ENCODE results near the gene PGAP2. TPM values are rescaled to one million over a fixed set of nuclear protein-coding genes. Genes with fewer than 3 reads are reported as not detected.

Gene PGAP2
- total RNA-seq, 1 experiment from 2014 or later: 27.0 TPM

- DNase-seq: no peak
- no peaks in the 10 kb centered on the region for H3K9me3 ChIP-seq (ENCODE audit: low read length)
- H3K9ac ChIP-seq (ENCODE audit: low read length): no peak overlapping the region
- no peak overlapping the region for H3K4me2 ChIP-seq (ENCODE audit: low read depth, low read length, poor library complexity, severe bottlenecking)
- H3K27ac ChIP-seq (ENCODE audit: low read length): no peak overlapping the region
- no peak overlapping the region for H3K4me3 ChIP-seq (ENCODE audit: low read length)
- no peaks in the 10 kb centered on the region for H3K9me2 ChIP-seq (replicated peaks; ENCODE audit: insufficient read depth, low read length)
- no peaks in the 10 kb centered on the region for H3K36me3 ChIP-seq (ENCODE audit: insufficient read depth, low read length)
- H4K20me1 ChIP-seq (ENCODE audit: insufficient read depth, low read depth, low read length): no peaks in the 10 kb centered on the region
- H3K27me3 ChIP-seq (ENCODE audit: low read length): no peaks in the 10 kb centered on the region
- no peak overlapping the region for H2AFZ ChIP-seq (ENCODE audit: low read length)
- H3K79me2 ChIP-seq (ENCODE audit: low read length): no peaks in the 10 kb centered on the region; the same call in 1 of the 2 replicates
- H3K4me1 ChIP-seq (ENCODE audit: low read length): peaks cover 10% of the 10 kb centered on the region
Measured at GRCh38 chr11:3845670-3846069, 37.3 kb downstream of the PGAP2 start.

GRCh38 chr11:3849297-3849874, 41.0 kb downstream of the PGAP2 start:
- H4K20me1 ChIP-seq (ENCODE audit: insufficient read depth, low read depth, low read length): no peaks in the 10 kb centered on the region
- H3K9ac ChIP-seq (ENCODE audit: low read length): no peak overlapping the region
- H3K4me1 ChIP-seq (ENCODE audit: low read length): peaks cover 12% of the 10 kb centered on the region
- H2AFZ ChIP-seq (ENCODE audit: low read length): no peak overlapping the region
- H3K79me2 ChIP-seq (ENCODE audit: low read length): no peaks in the 10 kb centered on the region
- no peaks in the 10 kb centered on the region for H3K9me3 ChIP-seq (ENCODE audit: low read length)
- no peaks in the 10 kb centered on the region for H3K9me2 ChIP-seq (replicated peaks; ENCODE audit: insufficient read depth, low read length)
- H3K4me3 ChIP-seq (ENCODE audit: low read length): no peak overlapping the region
- no peaks in the 10 kb centered on the region for H3K36me3 ChIP-seq (ENCODE audit: insufficient read depth, low read length)
- H3K27me3 ChIP-seq (ENCODE audit: low read length): no peaks in the 10 kb centered on the region
- H3K27ac ChIP-seq (ENCODE audit: low read length): no peak overlapping the region
- DNase-seq: peak; percentile 84
- no peak overlapping the region for H3K4me2 ChIP-seq (ENCODE audit: low read depth, low read length, poor library complexity, severe bottlenecking)

DNA sequence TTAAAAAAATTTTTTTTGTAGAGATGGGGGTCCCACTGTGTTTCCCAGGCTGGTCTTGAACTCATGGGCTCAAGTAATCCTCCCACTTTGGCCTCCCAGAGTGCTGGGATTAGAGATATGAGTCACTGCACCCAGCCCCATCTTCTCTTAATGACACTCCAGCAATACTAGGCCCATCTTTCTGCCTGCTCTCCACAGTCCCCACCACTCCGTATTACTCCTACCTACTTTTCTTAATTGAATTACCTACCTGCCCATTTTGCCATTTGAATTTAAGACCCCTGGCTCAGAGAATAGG, 45.1 kb downstream of the PGAP2 start:
- Histone ChIP-seq H3K9ac (ENCODE audit: low read length) (no peak overlapping the region), H3K4me1 (ENCODE audit: low read length) (peaks cover 28% of the 10 kb centered on the region), H4K20me1 (ENCODE audit: insufficient read depth, low read depth, low read length) (no peaks in the 10 kb centered on the region)

GRCh38 chr11:3853899-3854659, 45.7 kb downstream of the PGAP2 start:
- H3K9me2 ChIP-seq (replicated peaks; ENCODE audit: insufficient read depth, low read length): no peaks in the 10 kb centered on the region
- H3K79me2 ChIP-seq (ENCODE audit: low read length): no peaks in the 10 kb centered on the region
- H3K27me3 ChIP-seq (ENCODE audit: low read length): no peaks in the 10 kb centered on the region
- DNase-seq: peak; percentile 85
- H3K4me3 ChIP-seq (ENCODE audit: low read length): peak overlapping the region; percentile 78; the same call in 1 of the 2 replicates
- peak overlapping the region; percentile 77 for H3K27ac ChIP-seq (ENCODE audit: low read length)
- H3K9me3 ChIP-seq (ENCODE audit: low read length): no peaks in the 10 kb centered on the region
- peak overlapping the region; percentile 89 for H3K4me2 ChIP-seq (ENCODE audit: low read depth, low read length, poor library complexity, severe bottlenecking)
- H4K20me1 ChIP-seq (ENCODE audit: insufficient read depth, low read depth, low read length): no peaks in the 10 kb centered on the region
- peak overlapping the region; percentile 68 for H3K9ac ChIP-seq (ENCODE audit: low read length)
- H3K4me1 ChIP-seq (ENCODE audit: low read length): peaks cover 33% of the 10 kb centered on the region
- peak overlapping the region; percentile 84; the same call in 1 of the 2 replicates for H2AFZ ChIP-seq (ENCODE audit: low read length)
- no peaks in the 10 kb centered on the region for H3K36me3 ChIP-seq (ENCODE audit: insufficient read depth, low read length)

More for the DNA sequence above, 45.1 kb downstream of the PGAP2 start:
- no peak overlapping the region for H3K4me3 ChIP-seq (ENCODE audit: low read length)
- no peaks in the 10 kb centered on the region for H3K9me3 ChIP-seq (ENCODE audit: low read length)
- H3K27me3 ChIP-seq (ENCODE audit: low read length): no peaks in the 10 kb centered on the region
- H3K9me2 ChIP-seq (replicated peaks; ENCODE audit: insufficient read depth, low read length): no peaks in the 10 kb centered on the region
- DNase-seq: no peak
- peak overlapping the region; percentile 77; the same call in 1 of the 2 replicates for H3K27ac ChIP-seq (ENCODE audit: low read length)
- H3K79me2 ChIP-seq (ENCODE audit: low read length): no peaks in the 10 kb centered on the region
- no peak overlapping the region for H2AFZ ChIP-seq (ENCODE audit: low read length)
- no peaks in the 10 kb centered on the region for H3K36me3 ChIP-seq (ENCODE audit: insufficient read depth, low read length)
- H3K4me2 ChIP-seq (ENCODE audit: low read depth, low read length, poor library complexity, severe bottlenecking): peak overlapping the region; percentile 89

DNA sequence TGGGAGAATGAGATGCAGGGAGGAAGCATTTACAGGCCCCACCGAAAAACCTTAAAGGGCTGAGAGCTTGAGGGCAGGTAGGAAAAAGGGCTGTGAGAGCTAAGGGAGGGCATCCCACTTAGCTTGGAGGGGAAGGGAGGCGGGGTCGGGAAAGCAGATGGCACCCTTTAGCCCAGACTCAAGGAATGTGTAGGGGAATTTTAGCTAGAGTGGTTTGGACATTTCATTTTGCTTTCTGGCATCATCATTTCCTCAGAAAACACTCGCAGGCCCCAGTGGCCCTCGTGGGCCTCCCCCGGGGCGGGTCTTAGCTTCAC, 46.3 kb downstream of the PGAP2 start:
- peak overlapping the region; percentile 84; the same call in 1 of the 2 replicates for H2AFZ ChIP-seq (ENCODE audit: low read length)
- H3K4me3 ChIP-seq (ENCODE audit: low read length): peak overlapping the region; percentile 78; the same call in 1 of the 2 replicates
- H3K36me3 ChIP-seq (ENCODE audit: insufficient read depth, low read length): no peaks in the 10 kb centered on the region
- H3K27ac ChIP-seq (ENCODE audit: low read length): peak overlapping the region; percentile 77
- DNase-seq: no peak
- H3K4me1 ChIP-seq (ENCODE audit: low read length): peaks cover 38% of the 10 kb centered on the region
- H3K9ac ChIP-seq (ENCODE audit: low read length): peak overlapping the region; percentile 68
- no peaks in the 10 kb centered on the region for H3K79me2 ChIP-seq (ENCODE audit: low read length)
- no peaks in the 10 kb centered on the region for H4K20me1 ChIP-seq (ENCODE audit: insufficient read depth, low read depth, low read length)
- H3K4me2 ChIP-seq (ENCODE audit: low read depth, low read length, poor library complexity, severe bottlenecking): peak overlapping the region; percentile 89
- no peaks in the 10 kb centered on the region for H3K27me3 ChIP-seq (ENCODE audit: low read length)
- H3K9me2 ChIP-seq (replicated peaks; ENCODE audit: insufficient read depth, low read length): no peaks in the 10 kb centered on the region
- no peaks in the 10 kb centered on the region for H3K9me3 ChIP-seq (ENCODE audit: low read length)

GRCh38 chr11:3854977-3855807, 46.8 kb downstream of the PGAP2 start, which contains the start of gene STIM1:
TSS of gene STIM1 (plus strand) at chr11:3855664. CDS start at chr11:3856271, 607 bp downstream.
- Histone ChIP-seq H3K4me3 (ENCODE audit: low read length) (peak within 1 kb of the TSS; percentile 78), H3K9ac (ENCODE audit: low read length) (peak within 1 kb of the TSS; percentile 68), H2AFZ (ENCODE audit: low read length) (peak within 1 kb of the TSS; percentile 84; the same call in 1 of the 2 replicates), H4K20me1 (ENCODE audit: insufficient read depth, low read depth, low read length) (no peaks in the 10 kb centered on the region), H3K4me1 (ENCODE audit: low read length) (peaks cover 44% of the 10 kb centered on the region), H3K27me3 (ENCODE audit: low read length) (no peaks in the 10 kb centered on the region), H3K4me2 (ENCODE audit: low read depth, low read length, poor library complexity, severe bottlenecking) (peak within 1 kb of the TSS; percentile 89), H3K36me3 (ENCODE audit: insufficient read depth, low read length) (no peaks in the 10 kb centered on the region), H3K79me2 (ENCODE audit: low read length) (no peaks in the 10 kb centered on the region), H3K27ac (ENCODE audit: low read length) (peak within 1 kb of the TSS; percentile 77), H3K9me2 (replicated peaks; ENCODE audit: insufficient read depth, low read length) (no peaks in the 10 kb centered on the region), H3K9me3 (ENCODE audit: low read length) (no peaks in the 10 kb centered on the region)
- DNase-seq: peak; percentile 98

- Histone ChIP-seq H3K9me2 (replicated peaks; ENCODE audit: insufficient read depth, low read length) (no peaks in the 10 kb centered on the region), H3K27ac (ENCODE audit: low read length) (no peak overlapping the region), H3K27me3 (ENCODE audit: low read length) (no peaks in the 10 kb centered on the region), H3K36me3 (ENCODE audit: insufficient read depth, low read length) (no peaks in the 10 kb centered on the region), H2AFZ (ENCODE audit: low read length) (peak overlapping the region; percentile 56; the same call in 1 of the 2 replicates), H3K4me3 (ENCODE audit: low read length) (peak overlapping the region; percentile 56), H3K4me1 (ENCODE audit: low read length) (peaks cover 50% of the 10 kb centered on the region), H3K9me3 (ENCODE audit: low read length) (no peaks in the 10 kb centered on the region), H3K9ac (ENCODE audit: low read length) (peak overlapping the region; percentile 61), H3K79me2 (ENCODE audit: low read length) (no peaks in the 10 kb centered on the region), H3K4me2 (ENCODE audit: low read depth, low read length, poor library complexity, severe bottlenecking) (peak overlapping the region; percentile 89), H4K20me1 (ENCODE audit: insufficient read depth, low read depth, low read length) (no peaks in the 10 kb centered on the region)
- no peak for DNase-seq
Measured at GRCh38 chr11:3855808-3856491, 47.6 kb downstream of the PGAP2 start.
